Measurements from ENCODE around the gene CLTRN.

CLTRN gene

GRCh38 chrX:15676886-15677285 is 12.3 kb upstream of the CLTRN start:
- no peak for TF ChIP-seq CTCF (conservative IDR thresholded peaks at IDR 0.05; ENCODE audit: low read depth)
- no peak overlapping the region for H3K27ac ChIP-seq
- ChIA-PET CTCF (no interaction called here), POLR2A (ENCODE audit: low non-redundant PET) (no interaction called here)
- no peak for DNase-seq (ENCODE audit: low spot score)

GRCh38 chrX:15675490-15675921 is 10.9 kb upstream of the CLTRN start:
- H3K27ac ChIP-seq: peak overlapping the region; percentile 93
- ChIA-PET POLR2A (ENCODE audit: low non-redundant PET) (no interaction called here), CTCF (no interaction called here)
- no peak for TF ChIP-seq CTCF (conservative IDR thresholded peaks at IDR 0.05; ENCODE audit: low read depth)
- DNase-seq (ENCODE audit: low spot score): peak; percentile 70

- POLR2A ChIA-PET (ENCODE audit: low non-redundant PET): interaction anchor here (0.6 kb wide), 1 partner anchor 85 kb away, joined by 3 read pairs; no protein-coding TSS in a partner anchor
- DNase-seq (ENCODE audit: low spot score): peak; percentile 76
- TF ChIP-seq CTCF (conservative IDR thresholded peaks at IDR 0.05; ENCODE audit: low read depth): no peak
- CTCF ChIA-PET: no interaction called here
- H3K27ac ChIP-seq: peak overlapping the region; percentile 93
These were observed 10.4 kb upstream of the CLTRN start for GRCh38 chrX:15674841-15675489.

GRCh38 chrX:15674514-15674840 is 9.9 kb upstream of the CLTRN start:
- H3K27ac ChIP-seq: peak overlapping the region; percentile 93
- ChIA-PET CTCF (no interaction called here), POLR2A (ENCODE audit: low non-redundant PET) (interaction anchor here (0.6 kb wide), 1 partner anchor 85 kb away, joined by 3 read pairs; no protein-coding TSS in a partner anchor)
- DNase-seq (ENCODE audit: low spot score): no peak
- no peak for TF ChIP-seq CTCF (conservative IDR thresholded peaks at IDR 0.05; ENCODE audit: low read depth)

GRCh38 chrX:15673970-15674369 is 9.4 kb upstream of the CLTRN start:
- no peak overlapping the region for H3K27ac ChIP-seq
- ChIA-PET CTCF (interaction anchor here (0.6 kb wide), 1 partner anchor 133 kb away, joined by 3 read pairs; no protein-coding TSS in a partner anchor), POLR2A (ENCODE audit: low non-redundant PET) (no interaction called here)
- no peak for TF ChIP-seq CTCF (conservative IDR thresholded peaks at IDR 0.05; ENCODE audit: low read depth)
- no peak for DNase-seq (ENCODE audit: low spot score)

GRCh38 chrX:15672881-15673280 is 8.3 kb upstream of the CLTRN start:
- no peak for DNase-seq (ENCODE audit: low spot score)
- H3K27ac ChIP-seq: no peak overlapping the region
- no peak for TF ChIP-seq CTCF (conservative IDR thresholded peaks at IDR 0.05; ENCODE audit: low read depth)
- ChIA-PET POLR2A (ENCODE audit: low non-redundant PET) (no interaction called here), CTCF (interaction anchor here (0.5 kb wide), 1 partner anchor 10 kb away, joined by 3 read pairs; no protein-coding TSS in a partner anchor)
